NCI-H2227 (cell line): ENCODE data around the gene TNP2.

Experiments
- DNase-seq: peaks from one replicate; lab custom pipeline; 2025; ENCODE audit not compliant: unreplicated experiment; lab: John Stamatoyannopoulos, UW

Gene TNP2

DNA sequence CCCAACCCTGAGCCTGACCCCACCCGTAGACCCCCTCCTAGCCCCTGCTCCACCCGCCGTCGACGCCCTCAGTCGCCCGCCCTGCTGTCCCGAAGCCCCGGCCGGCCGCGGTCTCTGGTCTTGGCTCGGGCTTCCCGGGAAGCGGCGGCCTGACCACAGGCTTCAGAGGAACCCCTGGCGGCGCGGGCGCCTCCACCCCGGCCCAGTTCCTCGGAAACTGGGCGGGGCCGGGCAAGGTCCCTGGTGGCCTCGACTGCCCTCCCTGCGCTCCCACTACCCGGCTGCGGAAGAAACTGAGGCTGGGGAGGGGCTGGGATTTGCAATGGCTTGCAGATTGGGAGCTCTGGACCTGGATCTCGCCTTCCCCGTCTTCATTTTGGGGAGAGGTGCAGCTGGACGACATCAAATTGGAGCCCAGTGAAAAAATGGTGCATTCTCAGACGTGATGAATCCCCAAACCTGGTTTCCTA, 12.4 kb downstream of the TNP2 start:
- peak; percentile 48 for DNase-seq

DNA sequence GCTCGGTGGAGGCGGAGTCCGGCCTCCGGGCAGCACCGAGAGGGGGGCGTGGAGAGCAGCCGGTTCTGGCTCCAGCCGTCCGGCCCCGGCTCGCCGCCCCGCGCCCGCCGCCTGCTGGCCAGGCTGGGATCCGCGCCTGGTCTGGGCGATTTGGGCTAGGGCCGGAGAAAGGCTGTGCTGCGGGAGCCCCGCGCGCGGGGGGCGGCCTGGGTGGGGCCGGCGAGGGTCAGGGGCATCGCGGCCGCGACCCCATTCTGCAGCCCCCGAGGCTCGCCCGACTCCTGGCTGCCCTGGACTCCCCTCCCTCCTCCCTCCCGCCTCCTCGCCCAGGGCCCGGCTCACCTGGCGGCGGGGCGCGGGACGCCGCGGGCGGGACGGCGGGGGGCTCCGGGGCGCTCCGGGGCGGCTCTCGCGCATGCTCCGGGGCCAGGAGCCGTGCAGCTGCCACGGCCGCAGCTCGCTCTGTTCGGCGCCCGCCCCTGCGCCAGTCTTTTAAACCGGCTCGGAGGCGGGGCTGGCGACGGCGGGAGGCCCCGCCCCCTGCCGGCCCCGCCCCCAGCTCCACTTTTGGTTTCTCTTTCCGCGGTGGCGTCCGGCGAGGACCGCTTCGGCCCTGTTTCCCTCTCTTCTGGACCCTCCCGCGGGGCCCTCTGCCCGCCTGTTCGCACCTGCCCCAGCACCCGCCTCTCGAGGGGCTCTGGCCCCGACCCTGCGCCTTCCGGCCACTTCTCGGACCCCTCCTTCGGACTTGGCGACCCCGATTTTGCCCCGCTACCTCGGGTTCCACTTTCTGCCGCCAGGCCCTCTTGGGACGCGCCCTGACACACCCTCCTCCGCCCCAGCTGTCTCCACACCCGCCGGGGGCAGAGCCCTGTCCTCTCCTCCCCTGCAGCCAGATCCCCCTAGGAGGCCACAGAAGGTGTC, 13.1 kb downstream of the TNP2 start, which contains the start of gene SOCS1:
TSS of gene SOCS1 (minus strand) at position 468 of the 924 bp plus-strand sequence. CDS start 726 bp downstream, outside the sequence.
- peak; percentile 91 for DNase-seq

DNA sequence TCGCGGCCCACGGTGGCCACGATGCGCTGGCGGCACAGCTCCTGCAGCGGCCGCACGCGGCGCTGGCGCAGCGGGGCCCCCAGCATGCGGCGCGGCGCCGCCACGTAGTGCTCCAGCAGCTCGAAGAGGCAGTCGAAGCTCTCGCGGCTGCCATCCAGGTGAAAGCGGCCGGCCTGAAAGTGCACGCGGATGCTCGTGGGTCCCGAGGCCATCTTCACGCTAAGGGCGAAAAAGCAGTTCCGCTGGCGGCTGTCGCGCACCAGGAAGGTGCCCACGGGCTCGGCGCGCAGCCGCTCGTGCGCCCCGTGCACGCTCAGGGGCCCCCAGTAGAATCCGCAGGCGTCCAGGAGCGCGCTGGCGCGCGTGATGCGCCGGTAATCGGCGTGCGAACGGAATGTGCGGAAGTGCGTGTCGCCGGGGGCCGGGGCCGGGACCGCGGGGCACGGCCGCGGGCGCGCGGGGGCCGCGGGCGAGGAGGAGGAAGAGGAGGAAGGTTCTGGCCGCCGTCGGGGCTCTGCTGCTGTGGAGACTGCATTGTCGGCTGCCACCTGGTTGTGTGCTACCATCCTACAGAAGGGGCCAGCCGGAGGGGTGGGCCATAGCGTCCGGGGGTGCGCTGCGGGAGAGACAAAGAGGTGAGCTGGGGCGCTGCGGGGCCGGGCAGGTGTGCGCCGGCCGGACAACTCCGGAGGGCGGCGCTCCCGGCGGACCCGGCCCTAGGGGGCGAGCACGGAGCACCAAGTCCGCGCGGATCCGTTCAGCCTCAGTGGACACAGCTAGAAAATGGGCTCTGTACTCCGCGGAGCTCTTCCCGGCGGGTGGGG, 14.0 kb downstream of the TNP2 start:
- DNase-seq = peak; percentile 60

DNA sequence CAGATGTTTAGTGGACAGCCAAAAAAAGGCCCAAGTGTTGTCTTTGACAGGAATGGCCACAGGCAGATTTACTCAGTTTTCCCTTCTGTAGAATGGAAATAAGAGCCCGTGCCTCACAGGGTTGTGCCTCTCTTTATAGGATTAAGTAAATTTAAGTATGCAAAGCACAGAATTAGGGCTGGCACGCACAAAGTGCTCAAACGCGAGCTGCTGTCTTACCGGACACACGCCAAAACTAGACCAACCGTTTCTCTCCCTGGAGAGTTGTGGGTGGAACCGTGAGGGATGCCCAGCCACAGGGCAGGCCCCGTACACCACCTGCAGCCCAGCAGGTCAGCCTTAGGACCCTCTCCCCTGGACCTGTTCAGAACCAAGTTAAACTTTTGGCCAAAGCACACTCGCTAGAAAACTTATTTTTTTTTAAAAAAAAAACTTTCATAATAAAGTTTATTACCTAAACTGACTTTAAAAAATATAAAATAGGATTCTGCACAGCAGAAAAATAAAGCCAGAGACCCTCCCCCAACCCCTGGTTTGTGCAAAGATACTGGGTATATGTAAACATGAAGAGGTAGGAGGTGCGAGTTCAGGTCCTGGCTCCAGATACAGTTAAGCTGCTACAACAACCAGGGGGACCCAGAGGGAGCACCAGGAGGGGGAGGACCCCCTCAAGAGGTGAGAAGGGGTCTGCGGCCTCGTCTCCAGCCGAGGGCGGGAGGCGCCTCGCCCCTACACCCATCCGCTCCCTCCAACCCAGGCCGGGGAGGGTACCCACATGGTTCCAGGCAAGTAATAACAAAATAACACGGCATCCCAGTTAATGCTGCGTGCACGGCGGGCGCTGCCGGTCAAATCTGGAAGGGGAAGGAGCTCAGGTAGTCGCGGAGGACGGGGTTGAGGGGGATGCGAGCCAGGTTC, 14.9 kb downstream of the TNP2 start:
- no peak for DNase-seq

DNA sequence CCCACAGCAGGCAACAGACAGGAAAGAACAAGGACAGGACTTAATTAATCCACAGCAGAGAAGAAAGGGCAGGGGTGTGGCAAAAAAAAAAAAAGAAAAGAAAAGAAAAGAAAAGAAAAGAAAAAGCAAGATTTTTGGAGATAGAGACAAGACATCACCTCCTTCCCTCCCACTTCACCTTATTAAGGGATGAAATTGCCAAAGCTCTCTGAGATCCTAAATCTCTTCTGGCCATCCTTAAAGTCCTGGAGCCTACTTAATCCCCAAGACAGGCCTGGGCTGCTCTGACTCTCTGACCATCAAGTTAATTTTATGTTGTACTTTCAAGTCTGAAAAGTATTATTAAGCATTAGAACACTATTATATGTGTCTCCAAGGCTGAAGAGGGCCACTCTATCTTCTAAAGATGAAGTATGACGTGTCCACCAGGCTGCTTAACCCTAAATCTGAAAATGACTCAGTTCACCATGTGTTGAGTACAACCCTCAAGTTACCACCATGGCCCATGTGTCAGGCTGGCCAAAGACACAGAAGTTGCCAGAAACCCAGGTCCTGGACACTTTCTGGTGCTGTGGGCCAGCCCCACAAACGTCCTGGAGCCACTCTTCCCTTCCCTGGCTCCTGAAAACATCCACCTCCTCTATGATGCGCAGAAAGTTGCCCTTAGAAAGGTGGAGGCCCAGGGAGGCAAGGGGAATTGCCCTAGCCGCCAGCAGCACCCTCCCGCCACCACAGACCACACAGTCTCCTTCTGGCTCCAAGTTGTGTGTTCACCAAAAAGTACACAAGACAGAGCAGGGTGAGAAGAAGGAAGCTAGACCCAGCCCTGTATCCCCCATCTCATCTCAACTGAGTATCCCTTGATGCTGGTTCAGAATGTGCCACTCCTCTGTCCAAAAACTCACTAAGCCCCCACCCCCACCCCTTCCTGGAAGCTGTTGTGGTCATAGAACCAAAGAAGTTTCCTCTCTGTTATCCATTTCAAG, 15.8 kb downstream of the TNP2 start:
- DNase-seq = no peak

DNA sequence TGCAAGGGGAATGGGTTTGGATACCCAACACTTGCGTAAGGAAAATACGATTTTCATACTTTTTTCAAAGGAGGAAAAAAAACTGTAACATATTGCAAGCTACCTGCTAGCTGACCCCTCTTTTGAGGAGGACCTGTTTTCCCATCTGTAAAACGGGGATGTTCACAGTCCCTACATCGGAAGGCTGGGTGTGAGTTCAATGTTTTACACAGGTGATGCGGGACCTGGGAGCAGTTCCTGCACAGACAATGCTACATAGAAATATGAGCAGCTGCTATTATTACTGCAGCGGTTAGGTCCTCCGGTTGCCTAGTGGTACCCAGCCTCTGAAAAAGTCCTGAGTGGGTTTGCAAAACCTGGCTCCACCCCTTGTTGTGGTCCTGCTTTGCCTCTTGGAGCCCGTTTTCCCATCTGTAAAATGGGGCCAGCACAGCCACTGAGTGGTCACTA, 16.6 kb downstream of the TNP2 start:
- DNase-seq = no peak

DNA sequence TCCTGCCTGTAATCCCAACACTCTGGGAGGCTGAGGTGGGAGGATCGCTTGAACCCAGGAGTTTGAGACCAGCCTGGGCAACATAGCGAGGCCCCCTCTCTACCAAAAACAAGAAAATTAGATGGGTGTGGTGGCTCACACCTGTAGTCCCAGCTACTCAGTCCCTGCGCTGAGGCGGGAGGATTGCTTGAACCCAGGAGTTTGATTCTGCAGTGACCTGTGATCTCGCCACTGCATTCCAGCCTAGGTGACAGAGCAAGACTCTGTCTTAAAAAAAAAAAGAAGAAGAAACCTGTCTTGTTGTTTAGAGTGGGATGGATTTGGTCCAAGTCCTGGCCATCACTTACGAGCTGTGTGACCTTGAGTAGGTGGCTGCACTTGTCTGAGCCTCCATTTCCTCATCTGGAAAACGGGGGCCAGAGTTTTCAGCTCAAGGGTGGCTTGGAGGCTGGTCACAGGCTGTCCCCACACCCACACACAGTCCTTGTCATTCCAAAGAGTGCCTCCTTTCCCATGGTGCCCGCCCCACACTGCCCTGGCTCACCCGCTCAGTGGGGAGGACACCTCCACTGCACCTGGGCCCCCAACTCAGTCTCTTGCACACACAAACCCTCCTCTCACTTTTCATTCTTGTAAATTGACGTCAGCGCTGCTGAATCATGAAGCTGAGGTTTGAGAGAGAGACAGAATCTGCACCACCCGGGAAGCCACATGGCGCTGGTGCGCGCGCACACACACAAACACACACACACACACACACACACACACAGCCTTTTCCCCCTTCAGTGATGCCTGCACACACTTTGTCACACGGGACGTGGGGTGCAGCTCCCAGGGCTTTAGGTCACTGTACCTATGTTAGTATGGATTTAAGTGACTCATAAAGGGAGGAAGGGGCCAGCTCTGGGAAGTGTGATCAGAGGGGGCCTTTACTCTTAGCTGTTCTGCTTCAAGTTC, 17.3 kb downstream of the TNP2 start:
- peak; percentile 27 for DNase-seq

DNA sequence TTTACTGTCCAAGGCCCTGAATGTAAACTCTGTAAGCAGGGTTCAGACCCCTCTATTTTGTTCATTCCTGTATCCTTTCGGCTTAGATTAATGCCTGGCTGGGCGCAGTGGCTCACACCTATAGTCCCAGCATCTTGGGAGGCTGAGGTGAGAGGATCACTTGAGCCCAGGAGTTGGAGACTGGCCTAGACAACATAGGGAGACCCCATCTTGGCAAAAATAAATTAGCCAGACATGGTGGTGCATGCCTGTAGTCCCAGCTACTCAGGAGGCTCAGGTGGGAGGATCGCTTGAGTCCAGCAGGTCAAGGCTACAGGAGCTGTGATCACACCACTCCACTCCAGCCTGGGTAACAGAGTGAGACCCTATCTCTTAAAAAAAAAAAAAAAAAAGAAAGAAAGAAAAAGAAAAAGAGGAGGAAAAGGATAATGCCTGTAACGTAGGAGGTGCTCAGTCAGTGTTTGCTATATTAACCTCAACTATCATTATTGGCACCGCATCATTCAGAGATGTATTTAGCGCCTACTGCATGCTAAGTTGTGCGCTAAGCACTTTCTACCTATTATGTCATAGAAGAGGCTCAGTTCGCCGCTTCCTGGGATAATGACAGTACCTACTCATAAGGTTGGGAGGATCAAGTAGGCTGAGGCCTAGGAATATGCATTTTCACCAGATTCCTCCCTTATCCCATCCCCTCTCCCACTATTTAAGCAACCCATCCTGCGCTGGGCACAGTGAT, 18.2 kb downstream of the TNP2 start:
- DNase-seq = no peak

DNA sequence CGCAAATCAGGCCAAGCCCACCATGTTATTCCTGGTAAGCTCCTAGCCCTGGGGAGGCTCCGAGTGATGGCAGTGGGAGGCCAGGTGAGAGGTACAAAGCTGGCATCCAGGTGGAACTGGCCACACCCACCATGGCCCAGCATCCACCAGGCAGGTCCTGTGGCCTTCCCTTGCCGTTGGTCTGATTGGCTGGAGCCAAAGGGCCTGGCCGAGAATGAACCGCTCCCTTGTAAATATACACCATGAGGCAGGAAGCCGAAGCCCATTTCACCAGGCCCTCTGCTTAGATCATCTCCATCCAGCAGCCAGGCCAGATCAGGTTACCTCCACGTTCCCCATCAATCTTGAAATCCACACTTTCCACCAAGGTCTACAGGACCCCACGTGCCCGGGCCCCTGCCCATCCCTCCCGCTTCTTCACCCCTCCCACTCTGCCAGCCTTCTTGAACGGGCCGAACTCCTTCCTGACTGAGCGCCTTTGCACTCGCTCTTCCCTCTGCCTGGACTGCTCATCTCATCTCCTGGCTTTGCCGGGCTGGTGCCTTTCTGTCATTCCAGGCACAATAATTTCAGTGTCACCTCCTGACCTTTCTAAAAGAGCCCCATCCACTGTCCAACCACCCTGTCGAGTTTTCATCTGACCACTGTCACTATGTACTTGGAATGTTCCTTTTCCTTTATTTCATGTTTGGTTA, 18.9 kb downstream of the TNP2 start:
- DNase-seq = no peak

DNA sequence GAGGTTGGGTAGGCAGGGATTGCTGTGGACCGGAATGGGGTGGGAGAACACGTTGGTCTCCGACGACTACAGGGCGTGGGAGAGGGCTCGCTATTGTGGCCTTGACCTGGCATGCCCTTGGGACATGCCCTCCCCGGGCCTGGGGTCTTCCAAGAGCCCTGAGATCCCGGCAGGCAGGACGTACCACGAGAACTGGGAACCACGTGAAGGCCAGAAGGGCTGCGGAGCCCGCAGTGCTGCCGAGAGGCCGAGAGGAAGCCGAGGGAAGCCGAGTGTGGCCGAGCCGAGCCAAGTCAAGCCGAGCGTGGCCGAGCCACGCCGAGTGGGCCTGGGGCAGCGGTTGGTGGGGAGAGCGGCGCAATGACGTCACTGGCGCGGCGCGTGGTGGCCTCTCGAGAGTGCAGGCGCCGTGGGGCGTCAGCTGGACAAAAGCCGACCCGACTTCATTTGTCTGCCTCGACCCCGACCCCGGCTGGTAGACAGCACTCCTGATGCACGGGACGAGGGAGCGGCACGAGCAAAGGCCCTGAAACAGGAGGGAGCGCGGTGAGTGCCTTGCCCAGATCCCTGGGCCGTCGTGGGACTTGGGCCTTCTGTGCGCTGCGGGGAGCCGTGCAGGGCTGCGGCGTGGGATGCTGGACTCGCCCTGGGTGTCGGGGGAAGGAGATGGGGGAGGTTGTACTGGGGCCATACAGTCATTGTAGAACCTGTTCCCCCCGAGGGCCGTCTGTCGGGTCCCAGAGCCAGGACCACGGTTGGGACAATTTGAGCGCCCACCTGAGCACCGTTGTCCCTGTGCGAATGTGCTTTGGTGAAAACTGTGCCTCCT, 19.7 kb downstream of the TNP2 start:
- no peak for DNase-seq

DNA sequence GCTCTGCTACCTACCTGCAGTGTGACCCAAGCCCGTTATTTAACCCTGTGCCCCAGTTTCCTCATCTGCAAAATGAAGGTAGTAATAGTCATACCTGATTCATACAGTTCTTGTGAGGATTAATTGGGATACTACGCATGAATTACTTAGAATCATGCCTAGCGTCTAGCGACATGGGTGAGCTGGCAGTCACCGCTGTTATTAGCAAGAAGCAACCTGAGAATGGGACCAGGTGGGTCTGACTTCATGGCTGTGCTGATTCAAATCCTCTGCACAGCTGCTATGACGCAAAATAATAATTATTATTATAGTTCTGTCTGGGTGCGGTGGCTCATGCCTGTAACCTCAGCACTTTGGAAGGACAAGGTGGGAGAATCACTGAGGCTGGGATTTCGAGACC, 21.0 kb downstream of the TNP2 start:
- DNase-seq = no peak

DNA sequence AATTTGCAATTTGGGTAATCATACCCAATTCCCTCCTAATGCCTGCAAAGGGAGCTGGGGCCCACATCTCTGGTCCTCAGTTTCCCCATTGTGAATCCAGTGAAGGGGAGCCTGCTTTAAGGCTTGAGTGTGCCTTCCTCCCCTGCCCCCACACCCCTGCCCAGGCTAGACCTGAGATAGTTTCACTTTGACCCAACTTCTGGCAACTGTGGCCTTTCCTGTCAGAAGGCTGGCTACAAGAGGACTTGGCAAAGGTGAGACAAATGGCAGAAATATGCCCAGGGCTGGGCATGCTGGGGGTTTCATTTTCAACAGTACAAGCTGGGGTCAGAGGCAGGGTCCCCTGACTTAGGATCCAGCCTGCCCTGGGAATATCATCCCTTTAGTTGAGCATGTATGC, 23.1 kb downstream of the TNP2 start:
- DNase-seq = no peak

DNA sequence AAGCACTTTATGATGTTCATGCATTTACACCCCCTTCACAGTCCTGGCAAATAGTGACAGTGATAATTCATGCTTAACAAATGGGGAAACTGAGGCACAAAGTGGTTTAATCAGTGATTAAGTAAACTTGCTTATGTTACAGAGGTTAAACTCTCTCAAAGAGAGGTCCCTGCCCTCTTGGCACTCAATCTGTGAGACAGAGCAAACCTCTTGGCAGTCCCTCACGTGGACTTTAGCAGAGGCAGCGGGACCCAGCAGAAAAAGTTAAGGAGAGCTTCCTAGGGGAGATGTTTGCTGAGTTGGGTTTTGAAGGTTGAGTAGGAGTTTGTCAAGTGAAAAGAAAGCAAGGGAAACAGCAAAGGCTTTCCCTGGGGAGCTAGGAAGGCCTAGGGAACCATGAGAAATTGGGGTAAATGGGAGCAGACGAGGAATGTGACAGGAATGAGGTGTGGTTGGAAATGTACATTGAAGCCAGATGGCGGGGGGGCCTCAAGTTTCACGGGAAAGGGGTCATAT, 23.8 kb downstream of the TNP2 start:
- no peak for DNase-seq

DNA sequence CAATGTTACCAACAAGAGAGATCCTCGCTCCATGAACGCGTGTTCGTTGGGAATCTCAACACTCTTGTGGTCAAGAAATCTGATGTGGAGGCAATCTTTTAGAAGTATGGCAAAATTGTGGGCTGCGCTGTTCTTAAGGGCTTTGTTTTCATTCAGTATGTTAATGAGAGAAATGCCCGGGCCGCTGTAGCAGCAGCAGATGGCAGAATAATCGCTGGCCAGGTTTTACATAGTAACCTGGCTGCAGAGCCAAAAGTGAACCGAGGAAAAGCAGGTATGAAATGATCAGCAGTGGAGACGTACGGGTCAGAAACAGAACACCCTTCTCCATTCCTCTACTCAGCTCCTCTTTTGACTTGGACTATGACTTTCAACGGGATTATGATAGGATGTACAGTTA, 26.5 kb downstream of the TNP2 start:
- no peak for DNase-seq

DNA sequence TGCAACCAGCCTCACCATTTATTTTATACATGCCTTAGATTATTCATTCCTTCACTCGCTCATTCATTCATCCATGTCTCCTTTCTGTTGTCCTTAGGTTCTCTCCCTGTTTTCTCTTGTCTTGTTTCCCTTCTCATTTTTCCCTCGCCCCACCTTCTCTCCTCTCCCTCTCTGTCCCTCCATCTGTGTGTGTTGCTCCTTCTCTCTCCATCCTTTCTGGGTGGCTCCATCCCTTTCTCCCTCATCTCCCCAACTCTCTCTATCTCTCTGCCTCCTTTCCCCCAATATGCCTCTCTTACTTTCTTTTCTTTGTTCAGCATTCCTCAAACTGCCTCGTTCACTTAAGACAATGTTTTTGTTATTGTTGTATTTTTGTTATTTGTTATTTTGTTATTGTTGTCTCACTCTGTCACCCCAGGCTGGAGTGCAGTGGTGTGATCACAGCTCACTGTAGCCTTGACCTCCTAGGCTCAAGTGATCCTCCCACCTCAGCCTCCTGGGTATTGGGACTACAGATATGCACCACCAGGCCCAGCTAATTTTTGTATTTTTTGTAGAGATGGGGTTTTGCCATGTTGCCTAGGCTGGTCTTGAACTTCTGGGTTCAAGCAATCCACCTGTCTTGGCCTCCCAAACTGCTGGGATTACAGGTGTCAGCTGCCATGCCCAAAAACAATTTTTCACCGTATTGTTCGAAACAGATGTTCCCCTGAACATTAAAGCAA, 27.5 kb downstream of the TNP2 start:
- DNase-seq = no peak
